ENCODE measurements around the gene NTN1.
"Not testable (repeated sequence)": the region's sequence is repeated elsewhere in the genome, so short reads cannot be mapped to it uniquely, and the experiment has no call there.

NTN1 gene

GRCh38 chr17:9256751-9257629 lies 235.7 kb downstream of the NTN1 start:
- DNase-seq, result peak; percentile 2

DNA sequence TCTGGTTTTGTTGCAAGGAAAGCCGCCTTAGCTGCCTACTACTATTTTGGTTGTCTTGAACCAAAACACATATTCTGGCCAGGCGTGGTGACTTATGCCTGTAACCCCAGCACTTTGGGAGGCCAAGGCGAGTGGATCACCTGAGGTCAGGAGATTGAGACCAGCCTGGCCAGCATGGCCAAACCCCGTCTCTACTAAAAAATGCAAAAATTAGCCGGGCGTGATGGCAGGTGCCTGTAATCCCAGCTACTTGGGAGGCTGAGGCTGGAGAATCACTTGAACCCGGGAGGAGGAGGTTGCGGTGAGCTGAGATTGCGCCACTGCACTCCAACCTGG lies 236.3 kb downstream of the NTN1 start:
- DNase-seq, result not testable (repeated sequence)

DNA sequence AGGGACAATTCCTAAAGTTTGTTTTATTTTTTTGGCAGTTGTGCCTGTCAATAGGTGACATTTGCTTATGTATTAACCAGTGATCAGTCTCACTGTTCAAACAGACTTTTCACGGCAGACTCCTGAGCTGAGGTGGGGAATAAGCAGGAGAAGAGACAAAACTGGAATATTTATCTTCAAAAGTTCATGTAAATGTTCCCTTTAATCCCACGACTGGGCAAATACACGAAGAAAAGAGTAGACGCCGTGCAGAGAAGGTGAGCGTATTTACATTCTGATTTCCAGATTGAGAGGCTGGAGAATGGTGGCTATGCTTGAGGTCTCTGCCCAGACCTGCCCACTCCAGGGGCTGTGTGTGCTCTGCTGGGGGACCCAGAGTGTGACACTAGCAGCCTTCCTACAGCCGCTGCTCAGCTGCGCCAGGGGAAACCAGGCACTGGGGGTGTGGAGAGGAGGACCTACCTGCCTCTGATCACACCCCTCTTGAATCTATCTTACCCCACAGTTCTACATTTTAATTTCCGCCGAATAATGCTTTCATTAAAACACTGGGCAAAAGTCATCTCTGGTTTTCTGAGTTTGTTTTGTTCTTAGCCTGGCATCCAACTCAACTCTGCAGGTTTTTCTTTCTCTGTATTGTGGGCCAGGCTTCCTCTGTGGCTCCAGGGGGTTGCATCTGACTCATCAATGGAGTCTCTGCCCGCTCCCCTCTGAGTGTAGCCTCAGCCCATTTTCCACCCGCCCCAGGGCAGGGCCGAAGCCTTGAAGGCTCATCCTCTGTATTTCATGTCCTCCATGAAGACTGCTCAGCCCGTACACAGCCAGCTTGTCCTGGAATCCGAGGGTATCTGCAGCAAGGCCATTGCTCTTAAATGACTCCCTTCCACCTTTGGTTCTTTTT lies 237.1 kb downstream of the NTN1 start:
- no peak for DNase-seq

- no peak for DNase-seq
These were observed 238.1 kb downstream of the NTN1 start for GRCh38 chr17:9259419-9259818.

DNA sequence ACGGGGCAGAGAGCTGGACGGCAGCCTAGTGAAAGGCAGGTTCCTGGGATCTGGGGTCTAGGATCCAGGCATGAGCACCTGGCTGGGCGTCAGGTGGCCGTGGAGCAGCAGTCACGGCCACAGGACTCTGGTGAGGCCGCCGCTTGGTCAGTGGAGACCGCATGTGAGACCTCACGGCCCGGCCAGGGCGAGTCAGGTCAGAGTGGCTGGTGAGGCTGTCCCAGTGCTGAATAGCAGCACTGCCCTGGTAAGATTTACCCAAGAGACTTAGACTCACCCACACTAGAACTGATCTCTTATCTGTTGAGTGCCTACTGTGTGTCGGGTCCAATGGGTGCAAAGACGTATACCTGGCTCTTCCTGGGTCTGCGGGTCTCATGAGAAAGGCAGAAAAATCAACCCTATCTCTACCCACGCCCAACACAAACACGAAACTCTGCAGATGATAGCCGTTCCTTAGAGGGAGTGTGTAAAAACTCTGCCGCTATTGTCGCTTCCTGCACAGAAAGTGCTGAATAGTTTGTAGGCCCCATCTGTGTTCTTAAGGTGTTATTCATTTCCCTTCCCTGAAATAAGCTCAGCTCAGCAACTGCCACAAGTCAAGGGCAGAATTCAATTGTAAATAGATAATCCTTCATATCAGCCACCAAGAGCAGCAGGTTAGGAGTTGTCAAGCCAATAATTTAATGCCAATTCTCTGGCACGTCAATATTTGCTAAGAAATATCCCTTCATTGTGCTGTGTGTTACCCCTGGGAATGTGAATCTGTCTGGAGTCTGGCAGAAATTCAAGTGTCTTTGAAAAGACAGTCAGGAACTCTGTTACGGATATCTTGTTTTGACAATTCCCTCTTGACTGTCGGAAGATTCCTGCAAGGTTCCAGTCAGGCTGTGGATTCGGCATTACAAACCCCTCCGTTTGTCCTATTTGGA lies 240.0 kb downstream of the NTN1 start:
- DNase-seq, result no peak

DNA sequence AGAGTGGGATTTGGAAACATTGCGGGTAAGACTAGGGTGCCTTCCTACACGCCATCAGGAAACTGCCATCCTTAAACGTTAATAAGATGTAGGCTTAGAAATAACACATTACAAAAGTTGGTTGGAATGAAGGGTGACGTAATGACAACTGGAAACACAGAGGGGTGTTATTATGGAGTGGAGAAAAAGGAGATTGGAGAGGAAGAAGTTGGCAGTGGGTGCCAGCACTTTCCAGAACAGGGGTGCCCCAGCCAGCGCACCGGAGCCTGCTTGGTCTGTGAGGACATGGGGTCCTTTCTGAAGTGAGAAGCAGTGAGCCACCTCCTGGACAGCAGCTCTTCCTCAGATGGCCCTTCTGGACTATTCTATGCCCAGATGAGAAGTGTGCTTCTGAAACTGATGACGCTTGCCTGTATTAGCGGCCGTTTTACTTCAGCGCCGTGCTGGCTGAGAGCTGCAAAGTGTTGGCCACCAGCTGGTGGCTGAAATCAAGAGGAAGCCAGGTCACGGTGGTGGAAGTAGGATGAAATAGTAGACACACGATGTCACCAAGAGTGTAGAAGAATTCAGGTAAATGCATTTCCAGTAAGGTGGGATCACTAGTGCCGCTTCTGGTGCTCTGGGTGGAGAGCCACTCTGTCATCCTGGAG lies 244.8 kb downstream of the NTN1 start:
- DNase-seq, result no peak

GRCh38 chr17:9266697-9267117 lies 245.4 kb downstream of the NTN1 start:
- no peak for DNase-seq

- no peak for DNase-seq
These were observed 247.2 kb downstream of the NTN1 start for GRCh38 chr17:9268546-9268945.

DNA sequence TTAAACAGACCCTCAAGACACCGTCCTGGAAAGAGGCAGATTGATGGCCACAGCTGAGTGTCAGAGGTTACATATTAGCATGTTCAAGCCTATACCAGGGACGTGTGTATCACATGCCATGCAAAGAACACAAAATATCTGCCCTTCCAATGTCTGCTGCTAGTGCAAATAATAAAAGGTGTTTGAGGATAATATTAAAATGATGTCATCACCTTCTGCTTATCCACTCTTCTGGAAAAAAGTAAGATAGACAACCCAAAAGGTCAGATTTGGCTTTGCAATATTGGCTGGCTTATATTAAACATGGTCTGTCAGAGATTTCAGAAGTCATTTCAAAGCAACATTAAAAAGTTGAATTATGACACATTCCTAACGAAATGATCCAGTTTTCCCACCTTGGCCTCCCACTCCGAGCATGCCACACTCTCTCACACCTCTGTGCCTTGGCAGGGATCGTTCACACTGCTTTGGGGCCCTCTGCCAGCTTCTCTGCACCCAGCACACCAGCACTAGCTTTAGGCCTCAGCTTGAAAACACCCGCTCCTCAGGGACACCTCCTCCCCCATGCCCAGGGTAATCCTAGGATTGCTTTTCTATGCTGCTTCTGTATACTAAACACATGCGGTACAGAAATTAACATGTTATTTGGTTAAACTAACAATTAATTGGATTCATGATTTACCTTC lies 248.2 kb downstream of the NTN1 start:
- DNase-seq, result no peak

DNA sequence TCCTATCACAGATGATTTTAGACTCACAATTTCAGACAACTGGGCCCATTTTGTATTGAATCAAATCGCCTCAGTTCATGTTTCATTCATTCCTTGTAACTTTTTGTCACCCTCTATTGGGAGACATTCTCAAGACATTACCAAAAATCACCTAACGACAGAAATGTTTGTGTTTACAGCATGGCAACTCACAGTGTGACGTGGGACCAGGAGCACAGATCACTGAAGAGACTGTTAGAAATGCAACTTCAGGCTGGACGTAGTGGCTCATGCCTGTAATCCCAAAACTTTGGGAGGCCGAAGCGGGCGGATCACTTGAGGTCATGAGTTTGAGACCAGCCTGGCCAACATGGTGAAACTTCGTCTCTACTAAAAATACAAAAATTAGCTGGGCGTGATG lies 249.6 kb downstream of the NTN1 start:
- DNase-seq, result no peak

- no peak for DNase-seq
These were observed 250.7 kb downstream of the NTN1 start for GRCh38 chr17:9271989-9272388.

GRCh38 chr17:9272501-9273200 lies 251.3 kb downstream of the NTN1 start:
- no peak for DNase-seq

- DNase-seq, result no peak
These were observed 252.4 kb downstream of the NTN1 start for GRCh38 chr17:9273428-9274391.

- DNase-seq, result no peak
These were observed 253.7 kb downstream of the NTN1 start for GRCh38 chr17:9274973-9275372.

DNA sequence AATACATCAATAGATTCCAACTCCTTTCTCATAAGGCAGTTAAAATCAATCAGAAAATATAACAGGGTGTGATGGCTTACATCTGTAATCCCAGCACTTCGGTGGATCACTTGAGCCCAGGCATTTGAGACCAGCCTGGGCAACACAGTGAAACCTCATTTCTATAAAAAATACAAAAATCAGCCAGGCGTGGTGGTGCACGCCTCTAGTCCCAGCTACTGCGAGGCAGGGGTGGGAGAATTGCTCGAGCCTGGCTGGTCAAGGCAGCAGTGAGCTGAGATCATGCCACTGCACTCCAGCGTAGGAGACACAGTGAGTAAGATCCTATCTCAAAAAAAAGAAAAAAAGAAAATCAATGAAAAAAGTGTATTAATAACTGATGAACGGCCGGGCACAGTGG lies 258.6 kb downstream of the NTN1 start:
- no peak for DNase-seq

DNA sequence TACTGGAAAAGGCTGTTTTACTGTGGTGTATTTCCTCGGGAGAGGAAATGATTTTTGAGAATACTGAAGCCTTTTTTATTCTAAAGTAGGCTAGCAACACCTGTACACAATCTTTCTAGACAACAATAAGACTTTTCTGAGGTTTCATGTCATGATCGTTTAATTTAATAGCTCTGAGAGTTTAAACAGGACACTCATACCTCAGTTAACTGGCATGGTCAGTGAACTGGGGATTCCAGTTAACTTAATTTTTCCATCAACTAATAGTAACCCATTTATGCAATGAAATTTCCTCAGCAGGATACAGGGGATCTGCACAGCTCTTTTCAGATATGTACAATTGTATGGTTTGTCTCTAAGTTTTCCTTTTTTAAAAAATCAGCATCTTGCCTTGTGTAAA lies 262.6 kb downstream of the NTN1 start:
- no peak for DNase-seq

DNA sequence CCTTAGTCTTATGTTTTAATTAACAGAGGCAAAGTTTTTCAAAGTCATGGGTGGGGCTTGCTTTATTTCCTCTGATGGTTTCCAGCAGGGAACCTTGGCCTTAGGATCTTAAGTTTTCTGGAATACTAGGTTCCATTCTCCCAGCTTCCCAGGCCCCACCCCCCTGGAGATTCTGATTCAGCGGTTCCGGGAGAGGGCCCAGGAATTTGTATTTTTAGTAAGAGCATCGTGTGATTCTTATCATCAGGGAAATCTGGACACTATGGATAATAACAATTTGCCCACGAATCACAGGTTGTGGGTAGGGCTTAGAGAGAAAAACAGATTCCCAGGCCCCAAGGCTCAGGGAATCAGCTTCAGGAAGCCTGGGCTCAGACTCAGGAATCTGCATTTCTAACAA lies 263.6 kb downstream of the NTN1 start:
- no peak for DNase-seq

DNA sequence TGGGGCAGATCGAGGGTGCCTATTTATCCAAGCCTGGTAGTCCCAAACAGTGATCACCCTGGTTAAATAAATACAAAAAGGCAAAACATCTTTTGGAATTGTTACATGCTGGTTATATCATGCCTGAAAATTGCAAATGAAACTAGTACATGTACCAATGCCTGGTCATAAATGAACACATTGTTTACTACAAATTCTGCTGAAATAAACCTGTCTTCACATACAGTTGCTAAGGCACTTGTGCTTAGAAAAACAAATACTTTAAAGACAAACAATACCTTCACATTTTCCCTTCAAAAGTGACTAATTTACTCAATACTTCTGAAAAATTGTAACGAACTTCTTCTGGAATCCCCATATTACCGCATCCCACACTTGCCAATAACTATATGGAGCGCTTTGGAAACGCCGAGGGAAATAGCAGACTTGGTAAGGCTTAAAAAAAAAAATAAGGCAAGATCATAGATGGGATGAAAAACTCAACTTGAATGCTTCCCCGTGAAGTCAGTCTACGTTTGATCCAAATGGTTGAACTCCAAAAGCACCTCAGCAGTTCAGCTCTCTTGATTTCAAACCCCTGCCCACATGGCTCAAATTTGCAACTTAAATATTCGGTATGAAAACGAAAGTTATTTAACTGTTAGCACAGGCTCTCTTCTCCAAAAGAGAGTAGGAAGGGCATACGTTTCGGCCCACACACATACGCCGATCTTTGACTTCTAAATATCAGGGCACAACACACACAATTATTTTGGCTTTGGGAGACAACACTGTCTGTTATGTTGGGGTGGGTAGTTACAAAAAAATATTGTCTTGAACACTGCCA lies 264.5 kb downstream of the NTN1 start:
- DNase-seq, result no peak

GRCh38 chr17:9286434-9286833 lies 265.1 kb downstream of the NTN1 start:
- DNase-seq, result no peak
